AG10803 (cell line): ENCODE measurements around the gene CTNNAL1.
"Not testable (repeated sequence)": the region's sequence is repeated elsewhere in the genome, so short reads cannot be mapped to it uniquely, and the experiment has no call there.

Experiments
- DNase-seq: peaks from one replicate; pipeline ENCODE4 v3.0.0; 2010; ENCODE audit warnings: low read depth
- H3K4me3 ChIP-seq: 2 replicates; pipeline ENCODE4 v1.5.1; 2011; ENCODE audit warnings: mild to moderate bottlenecking, low read length, control low read depth
- CTCF ChIP-seq: conservative IDR thresholded peaks from 2 replicates; pipeline ENCODE4 v1.5.1; 2011; ENCODE audit warnings: mild to moderate bottlenecking, low read length, control low read depth, inconsistent platforms

CTNNAL1 gene

GRCh38 chr9:108934323-108934893 lies 78.9 kb downstream of the CTNNAL1 start, which contains the start of gene ABITRAM:
Gene ABITRAM, plus strand, starts transcription at chr9:108934400. Its CDS starts 87 bp downstream, at chr9:108934487.
- peak; percentile 80 for DNase-seq
- H3K4me3 ChIP-seq = peak within 1 kb of the TSS; percentile 99
- no peak for TF ChIP-seq CTCF

GRCh38 chr9:108933718-108934322 lies 79.5 kb downstream of the CTNNAL1 start, which contains the start of gene ELP1:
Gene ELP1, minus strand, starts transcription at chr9:108934124. Its CDS starts 2,978 bp downstream, at chr9:108931146.
- peak within 1 kb of the TSS; percentile 99 for H3K4me3 ChIP-seq
- peak; percentile 38 for TF ChIP-seq CTCF
- peak; percentile 93 for DNase-seq

- DNase-seq = peak; percentile 26
- H3K4me3 ChIP-seq = peak overlapping the region; percentile 99
- TF ChIP-seq CTCF = no peak
These were observed 80.0 kb downstream of the CTNNAL1 start for GRCh38 chr9:108933231-108933717.

DNA sequence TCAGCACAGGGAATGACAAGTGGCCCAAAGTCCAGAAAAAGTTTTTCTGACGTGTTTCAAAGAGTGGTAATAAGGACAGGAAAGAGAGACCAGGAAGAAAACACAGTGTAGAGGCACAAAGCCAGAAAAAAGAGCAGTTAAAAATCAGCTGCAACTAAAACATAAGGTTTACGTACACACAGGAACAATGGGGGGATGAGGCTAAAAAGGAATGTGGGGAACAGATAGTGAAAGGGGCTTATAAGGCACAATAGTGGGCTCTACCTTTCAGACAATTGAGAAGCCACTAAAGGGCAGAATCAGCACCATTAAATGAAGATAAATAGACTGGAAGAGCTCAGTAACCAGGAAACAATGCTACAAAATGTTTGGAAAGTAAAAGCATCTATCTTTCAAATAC lies 84.9 kb downstream of the CTNNAL1 start:
- no peak for DNase-seq
- TF ChIP-seq CTCF = no peak
- H3K4me3 ChIP-seq = no peak overlapping the region

DNA sequence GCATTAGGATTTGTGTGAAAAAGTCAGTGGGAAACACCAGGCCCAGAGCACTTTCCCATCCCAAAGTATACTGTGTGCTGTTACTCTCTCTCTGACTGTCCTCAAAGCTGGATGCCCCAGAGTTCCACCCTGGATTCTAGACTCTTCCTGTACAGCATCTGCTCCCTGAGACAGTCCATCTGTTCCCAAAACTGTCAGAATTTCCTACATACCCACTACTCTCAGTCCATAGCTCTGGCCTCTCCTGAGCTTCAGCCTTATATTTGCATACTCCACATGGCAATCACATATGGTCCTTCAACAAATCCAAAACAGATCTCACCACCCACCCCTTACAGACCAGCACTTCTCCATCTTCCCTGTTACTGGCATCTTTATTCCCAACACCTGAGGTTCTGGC lies 88.8 kb downstream of the CTNNAL1 start:
- H3K4me3 ChIP-seq = no peak overlapping the region
- no peak for DNase-seq
- no peak for TF ChIP-seq CTCF

GRCh38 chr9:108921200-108921599 lies 92.1 kb downstream of the CTNNAL1 start:
- no peak for DNase-seq
- no peak for TF ChIP-seq CTCF
- no peak overlapping the region for H3K4me3 ChIP-seq

- not testable (repeated sequence) for DNase-seq, H3K4me3 ChIP-seq
These were observed 92.9 kb downstream of the CTNNAL1 start for GRCh38 chr9:108920401-108920800.
